Mucosa of rectum (tissue), 2 donors: ENCODE measurements around the gene THAP9.

ENCODE experiments used
- H3K27ac ChIP-seq, 2 donors: one replicate each; pipeline ENCODE4 v1.7.0; 2013; ENCODE audit warnings: inconsistent platforms in 2 of 2, low read depth in 2 of 2, low read length in 2 of 2
- H3K27me3 ChIP-seq, 2 donors: one replicate each; pipeline ENCODE4 v1.7.0; 2013; ENCODE audit warnings: low read length in 2 of 2; ENCODE audit not compliant: control insufficient read depth in 2 of 2, insufficient read depth in 2 of 2
- H3K36me3 ChIP-seq, 2 donors: one replicate each; pipeline ENCODE4 v1.7.0; 2013; ENCODE audit warnings: low read length in 2 of 2; ENCODE audit not compliant: control insufficient read depth in 2 of 2, insufficient read depth in 2 of 2
- H3K4me1 ChIP-seq, 2 donors: one replicate each; pipeline ENCODE4 v1.7.0; 2013; ENCODE audit warnings: low read length in 2 of 2, mild to moderate bottlenecking in 1 of 2; ENCODE audit not compliant: control insufficient read depth in 2 of 2, insufficient read depth in 2 of 2
- H3K4me3 ChIP-seq, 2 donors: one replicate each; pipeline ENCODE4 v1.7.0; 2013; ENCODE audit warnings: low read length in 2 of 2
- H3K9ac ChIP-seq, 2 donors: one replicate each; pipeline ENCODE4 v1.7.0; 2013; ENCODE audit warnings: low read length in 2 of 2, low read depth in 1 of 2, mild to moderate bottlenecking in 1 of 2
- H3K9me3 ChIP-seq, 2 donors: one replicate each; pipeline ENCODE4 v1.7.0; 2013; ENCODE audit warnings: low read length in 2 of 2; ENCODE audit not compliant: control insufficient read depth in 2 of 2
- donor health status: healthy.
- donor health status: Normal muscosa, but diverticular disease.

Gene THAP9

GRCh38 chr4:82866706-82867385, 33.7 kb upstream of the THAP9 start:
- Histone ChIP-seq H3K4me1 (no peaks in the 10 kb centered on the region), H3K27me3 (no peaks in the 10 kb centered on the region), H3K4me3 (no peak overlapping the region), H3K9ac (no peak overlapping the region), H3K9me3 (no peaks in the 10 kb centered on the region), H3K36me3 (peaks cover 56 to 87% of the 10 kb centered on the region in 2 donors), H3K27ac (no peak overlapping the region)

- Histone ChIP-seq H3K36me3 (peaks cover 50 to 88% of the 10 kb centered on the region in 2 donors), H3K27me3 (no peaks in the 10 kb centered on the region), H3K4me1 (no peaks in the 10 kb centered on the region), H3K9ac (no peak overlapping the region), H3K9me3 (no peaks in the 10 kb centered on the region), H3K27ac (no peak overlapping the region), H3K4me3 (no peak overlapping the region)
Observed at GRCh38 chr4:82868572-82868971, 32.0 kb upstream of the THAP9 start.

GRCh38 chr4:82885410-82885809, 15.1 kb upstream of the THAP9 start:
- Histone ChIP-seq H3K4me3 (no peak overlapping the region), H3K27me3 (no peaks in the 10 kb centered on the region), H3K27ac (no peak overlapping the region), H3K4me1 (peaks cover 12 to 24% of the 10 kb centered on the region in 2 donors), H3K9me3 (no peaks in the 10 kb centered on the region), H3K36me3 (peaks cover 3 to 9% of the 10 kb centered on the region in 2 donors), H3K9ac (no peak overlapping the region)

- Histone ChIP-seq H3K4me3 (no peak overlapping the region), H3K36me3 (peaks cover 3 to 4% of the 10 kb centered on the region in 2 donors), H3K9me3 (no peaks in the 10 kb centered on the region), H3K9ac (no peak overlapping the region), H3K27me3 (no peaks in the 10 kb centered on the region), H3K27ac (no peak overlapping the region), H3K4me1 (peaks cover 12 to 24% of the 10 kb centered on the region in 2 donors)
Observed at GRCh38 chr4:82886147-82886942, 14.2 kb upstream of the THAP9 start.

- Histone ChIP-seq H3K27me3 (no peaks in the 10 kb centered on the region), H3K4me3 (peak overlapping the region; percentile 94)
Observed at GRCh38 chr4:82889287-82889686, 11.2 kb upstream of the THAP9 start.

GRCh38 chr4:82890528-82890900, 10.0 kb upstream of the THAP9 start:
- H3K9me3 ChIP-seq, result no peaks in the 10 kb centered on the region
- peaks cover 20 to 29% of the 10 kb centered on the region in 2 donors for H3K4me1 ChIP-seq
- H3K36me3 ChIP-seq, result peaks cover 13 to 15% of the 10 kb centered on the region in 2 donors
- H3K9ac ChIP-seq, result peak overlapping the region; percentile 98 to 99
- no peaks in the 10 kb centered on the region for H3K27me3 ChIP-seq
- peak overlapping the region; percentile 99 for H3K27ac ChIP-seq
- peak overlapping the region; percentile 94 for H3K4me3 ChIP-seq

More at GRCh38 chr4:82889287-82889686, 11.2 kb upstream of the THAP9 start:
- no peaks in the 10 kb centered on the region for H3K9me3 ChIP-seq
- H3K9ac ChIP-seq, result peak overlapping the region in 1 of 2 donors; percentile 98
- H3K36me3 ChIP-seq, result peaks cover 9 to 11% of the 10 kb centered on the region in 2 donors
- no peak overlapping the region for H3K27ac ChIP-seq
- H3K4me1 ChIP-seq, result peaks cover 20 to 29% of the 10 kb centered on the region in 2 donors

GRCh38 chr4:82890901-82891706, 9.4 kb upstream of the THAP9 start, which contains the start of gene SEC31A:
Gene SEC31A (minus strand): TSS chr4:82891153. CDS start chr4:82881936, 9,217 bp downstream.
- H3K4me3 ChIP-seq, result peak within 1 kb of the TSS; percentile 94
- H3K9me3 ChIP-seq, result no peaks in the 10 kb centered on the region
- peaks cover 13 to 17% of the 10 kb centered on the region in 2 donors for H3K36me3 ChIP-seq
- H3K9ac ChIP-seq, result peak within 1 kb of the TSS; percentile 98 to 99
- H3K4me1 ChIP-seq, result peaks cover 19 to 23% of the 10 kb centered on the region in 2 donors
- no peaks in the 10 kb centered on the region for H3K27me3 ChIP-seq
- H3K27ac ChIP-seq, result peak within 1 kb of the TSS; percentile 99

- peak overlapping the region; percentile 98 to 99 for H3K9ac ChIP-seq
- H3K27me3 ChIP-seq, result no peaks in the 10 kb centered on the region
- H3K4me1 ChIP-seq, result peaks cover 15 to 17% of the 10 kb centered on the region in 2 donors
- H3K27ac ChIP-seq, result peak overlapping the region; percentile 99
- no peaks in the 10 kb centered on the region for H3K9me3 ChIP-seq
- H3K36me3 ChIP-seq, result peaks cover 14 to 21% of the 10 kb centered on the region in 2 donors
- H3K4me3 ChIP-seq, result peak overlapping the region; percentile 94
Observed at GRCh38 chr4:82891707-82892466, 8.6 kb upstream of the THAP9 start.

GRCh38 chr4:82892467-82892802, 8.1 kb upstream of the THAP9 start:
- no peak overlapping the region for H3K9ac ChIP-seq
- peaks cover 15 to 17% of the 10 kb centered on the region in 2 donors for H3K4me1 ChIP-seq
- no peak overlapping the region for H3K27ac ChIP-seq
- H3K9me3 ChIP-seq, result no peaks in the 10 kb centered on the region
- H3K4me3 ChIP-seq, result no peak overlapping the region
- H3K36me3 ChIP-seq, result peaks cover 15 to 23% of the 10 kb centered on the region in 2 donors
- H3K27me3 ChIP-seq, result no peaks in the 10 kb centered on the region
